GM19193 (cell line): ENCODE data around the gene CDCP2.

Experiments used
- POLR2A ChIP-seq: IDR thresholded peaks from 4 replicates; pipeline ENCODE4 v1.6.1; 2011; ENCODE audit not compliant: insufficient read depth, insufficient read length; ENCODE audit errors: extremely low read depth

Gene CDCP2

GRCh38 chr1:54127594-54128300 lies 25.1 kb downstream of the CDCP2 start:
- no peak for TF ChIP-seq POLR2A

- TF ChIP-seq POLR2A = no peak
These were observed 26.5 kb downstream of the CDCP2 start for GRCh38 chr1:54126271-54126815.

GRCh38 chr1:54125386-54126070 lies 27.3 kb downstream of the CDCP2 start:
- no peak for TF ChIP-seq POLR2A

DNA sequence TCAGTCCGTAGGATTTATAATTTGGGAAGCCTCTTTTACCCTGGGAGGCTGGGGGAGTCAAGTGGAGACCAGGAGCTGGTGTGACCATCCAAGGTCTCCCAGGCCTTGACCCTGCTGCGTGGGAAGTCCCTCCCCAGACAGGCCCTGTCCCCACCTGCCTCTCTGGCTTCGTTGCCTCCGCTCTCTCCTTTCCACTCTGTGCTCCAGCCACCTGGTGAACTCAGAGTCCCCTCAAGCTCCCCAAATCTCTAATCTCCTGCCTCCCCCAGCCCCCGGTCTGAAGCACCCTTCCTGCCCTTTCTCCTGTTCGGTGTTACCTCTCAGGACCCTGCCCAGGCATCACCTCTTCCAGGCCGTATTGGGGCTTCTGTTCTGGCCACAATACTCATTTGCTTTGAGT lies 27.9 kb downstream of the CDCP2 start:
- TF ChIP-seq POLR2A = no peak

- no peak for TF ChIP-seq POLR2A
These were observed 28.3 kb downstream of the CDCP2 start for GRCh38 chr1:54124472-54124871.

DNA sequence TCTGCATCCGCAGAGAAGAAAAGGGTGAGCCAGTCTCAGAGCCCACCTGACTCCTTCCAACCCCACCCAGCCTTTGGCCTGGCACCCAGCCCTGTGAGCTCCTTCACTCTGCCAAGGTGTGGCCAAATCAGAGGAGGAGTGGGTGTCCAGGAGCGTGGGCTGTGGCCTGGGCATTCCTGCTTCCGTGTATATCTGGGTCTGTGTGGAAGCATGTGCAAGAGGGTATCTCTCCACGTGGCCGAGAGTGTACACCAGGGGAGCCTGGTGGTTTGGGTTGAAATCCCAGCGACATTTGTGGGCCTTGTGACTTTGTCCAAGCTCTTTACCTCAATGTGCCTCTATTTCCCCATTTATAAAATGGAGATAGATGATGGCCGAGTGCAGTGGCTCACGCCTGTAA lies 29.8 kb downstream of the CDCP2 start:
- no peak for TF ChIP-seq POLR2A

DNA sequence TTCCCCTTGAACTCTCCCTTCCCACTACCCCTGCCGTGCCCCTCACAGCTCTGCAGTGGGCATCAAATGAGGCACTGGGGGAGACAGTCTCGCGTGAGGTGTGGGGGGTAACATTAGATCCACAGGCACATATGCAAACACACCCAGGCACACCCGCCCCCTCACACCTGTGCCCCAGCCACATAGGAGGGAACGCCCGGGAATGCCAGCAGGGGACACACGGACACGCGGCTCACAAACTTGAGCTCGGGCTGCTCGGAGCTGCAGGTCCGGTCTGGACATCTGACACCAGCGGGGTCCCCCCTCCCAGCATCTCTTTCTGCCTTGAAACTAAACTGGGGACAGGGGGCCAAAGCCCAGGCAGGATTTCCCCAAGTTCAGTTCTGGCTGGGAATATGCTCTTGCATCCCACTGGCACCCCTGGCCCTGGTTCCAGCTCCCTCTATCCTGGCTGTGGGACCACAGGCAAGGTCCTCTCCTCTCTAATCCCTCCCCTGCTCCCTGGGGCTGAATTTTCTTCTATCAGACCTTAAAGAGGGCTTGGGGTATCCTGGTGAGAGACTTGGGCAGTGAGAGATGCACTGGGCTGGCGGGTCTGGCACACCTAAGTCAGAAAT lies 30.6 kb downstream of the CDCP2 start:
- TF ChIP-seq POLR2A = no peak

DNA sequence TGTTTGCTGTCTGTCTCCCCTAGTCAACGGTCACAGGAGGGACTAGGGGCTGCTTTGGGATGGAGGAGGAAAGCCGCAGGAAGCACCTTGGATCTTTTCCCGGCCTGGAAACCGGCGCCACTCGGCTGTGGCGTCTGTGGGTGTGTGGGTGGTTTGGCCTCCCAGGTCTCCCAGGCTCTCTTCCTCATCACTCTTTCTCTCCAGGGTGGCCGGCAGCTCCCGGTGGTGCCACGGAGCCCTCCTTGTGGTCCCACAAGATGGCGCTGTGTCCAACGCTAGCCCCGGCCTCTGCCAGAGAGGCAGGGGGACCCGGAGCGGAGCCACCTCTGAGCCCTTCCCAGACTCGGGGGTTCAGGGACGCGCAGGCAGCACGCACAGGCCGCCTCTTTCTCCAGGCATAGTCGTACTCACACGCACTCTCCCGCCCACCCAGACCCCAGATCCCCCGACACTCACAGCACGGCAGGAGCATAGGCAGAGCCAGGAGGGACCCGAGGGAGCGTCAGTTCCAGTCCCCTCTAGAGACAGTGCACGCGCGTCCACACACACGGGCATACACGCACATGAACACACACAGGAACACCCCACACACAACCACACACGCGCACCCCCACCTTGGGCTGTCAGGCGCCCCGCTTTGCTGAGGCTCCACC lies 31.2 kb downstream of the CDCP2 start:
- TF ChIP-seq POLR2A = no peak

GRCh38 chr1:54120698-54121481 lies 31.9 kb downstream of the CDCP2 start:
- TF ChIP-seq POLR2A = no peak

- no peak for TF ChIP-seq POLR2A
These were observed 32.6 kb downstream of the CDCP2 start for GRCh38 chr1:54120018-54120697.

DNA sequence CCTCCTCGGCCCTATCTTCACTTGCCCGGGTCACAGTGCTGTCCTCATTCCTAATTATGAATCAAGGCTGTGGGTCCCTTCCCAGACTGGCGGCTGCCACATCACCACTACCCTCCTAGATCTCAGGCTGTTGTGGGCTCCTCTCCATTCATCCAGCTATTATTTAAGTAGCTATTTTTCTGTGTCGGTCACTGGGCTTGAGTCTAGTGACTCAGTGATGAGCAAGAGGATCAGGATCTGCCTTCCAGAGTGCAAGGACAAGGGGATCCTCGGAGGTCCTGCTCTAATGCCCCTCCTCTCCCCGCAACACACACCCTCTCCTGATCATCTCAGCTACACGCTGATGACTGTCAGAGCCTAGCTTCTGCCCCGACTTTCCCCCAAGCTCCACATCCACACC lies 34.1 kb downstream of the CDCP2 start:
- no peak for TF ChIP-seq POLR2A

DNA sequence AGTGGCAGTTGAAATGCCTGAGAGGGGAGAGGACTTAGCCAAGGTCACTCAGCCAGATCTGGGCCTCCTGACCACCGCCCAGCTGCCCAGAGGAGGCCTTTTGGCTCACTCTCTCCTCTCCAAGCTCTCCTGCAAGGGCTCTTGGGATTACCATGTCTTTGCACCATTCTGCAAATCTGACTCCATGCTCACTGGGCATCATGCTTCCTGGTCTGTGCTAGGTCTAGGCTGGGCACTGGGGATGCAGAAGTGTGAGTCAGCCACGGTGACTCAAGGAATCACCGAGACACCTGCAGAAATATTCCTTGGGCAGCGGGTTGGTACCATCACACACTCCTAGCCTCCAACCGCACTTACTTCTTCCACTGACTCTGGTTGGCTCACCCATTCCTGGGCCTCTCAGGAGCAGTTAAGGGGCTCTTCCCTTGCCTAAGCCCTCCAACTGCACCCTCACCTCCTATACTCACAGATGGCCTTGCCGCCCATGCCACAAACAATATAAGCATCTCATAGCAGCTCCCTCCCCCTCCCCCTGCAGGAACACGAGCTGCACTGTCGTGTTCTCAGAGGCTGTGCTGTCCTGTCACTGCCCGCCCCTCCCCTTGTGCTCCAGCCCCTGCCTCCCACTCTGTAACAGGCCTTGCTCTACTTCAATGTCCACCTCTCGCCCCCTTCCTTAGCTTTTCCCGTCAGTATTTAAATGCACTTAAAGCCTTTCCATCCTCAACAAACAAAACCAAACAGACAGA lies 34.8 kb downstream of the CDCP2 start:
- no peak for TF ChIP-seq POLR2A

DNA sequence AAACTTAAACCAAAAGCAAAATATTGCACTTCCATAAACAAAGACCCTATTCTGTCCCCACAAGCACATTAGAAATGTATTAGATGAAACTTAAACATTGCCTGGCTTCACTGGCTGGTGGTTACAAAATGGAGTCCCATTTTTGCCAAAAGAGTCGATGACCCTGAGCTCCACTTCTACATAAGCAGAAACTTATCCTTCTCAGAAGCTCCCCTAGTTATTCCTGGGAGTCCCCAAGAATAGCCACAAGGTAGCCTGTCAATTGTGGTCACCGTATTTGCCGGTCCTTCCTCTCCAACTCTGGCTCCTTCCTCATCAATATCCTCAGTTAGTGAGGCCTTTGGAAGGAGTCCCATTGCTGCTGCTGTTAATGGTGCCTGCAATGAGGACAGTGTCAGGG lies 37.3 kb downstream of the CDCP2 start:
- no peak for TF ChIP-seq POLR2A

DNA sequence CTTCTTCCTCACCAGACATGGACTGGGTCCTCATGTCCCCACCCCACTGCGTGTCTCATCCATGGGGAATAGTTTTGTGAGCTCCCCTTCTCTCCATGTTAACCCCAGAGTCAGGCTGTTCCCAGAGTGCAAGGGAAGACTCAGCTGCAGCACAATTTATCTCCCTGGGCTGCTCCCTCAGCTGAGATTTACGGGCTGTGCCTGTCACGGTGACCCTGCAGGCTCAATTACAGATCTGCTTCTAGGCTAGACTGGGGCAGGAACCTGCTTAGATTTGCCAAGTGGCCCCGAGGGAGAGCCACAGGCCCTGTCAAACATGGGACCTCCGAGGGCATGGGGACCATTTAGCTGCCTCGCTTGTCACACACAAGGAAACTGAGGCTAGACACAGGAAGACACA lies 37.8 kb downstream of the CDCP2 start:
- no peak for TF ChIP-seq POLR2A

GRCh38 chr1:54114001-54114400 lies 38.8 kb downstream of the CDCP2 start:
- TF ChIP-seq POLR2A = no peak
